Activated gamma-delta T cell treated with anti-CD3 and anti-CD28 coated beads, Interleukin-2, amount 50 U/mL, for 16 hours (primary cell): ENCODE measurements around the gene SDF2L1.

Experiments used
- DNase-seq: peaks from one replicate; pipeline ENCODE4 v3.0.0-alpha.2; 2020; ENCODE audit warnings: low read depth

The SDF2L1 gene

GRCh38 chr22:21622011-21622918 is 19.8 kb upstream of the SDF2L1 start:
- DNase-seq, result no peak

DNA sequence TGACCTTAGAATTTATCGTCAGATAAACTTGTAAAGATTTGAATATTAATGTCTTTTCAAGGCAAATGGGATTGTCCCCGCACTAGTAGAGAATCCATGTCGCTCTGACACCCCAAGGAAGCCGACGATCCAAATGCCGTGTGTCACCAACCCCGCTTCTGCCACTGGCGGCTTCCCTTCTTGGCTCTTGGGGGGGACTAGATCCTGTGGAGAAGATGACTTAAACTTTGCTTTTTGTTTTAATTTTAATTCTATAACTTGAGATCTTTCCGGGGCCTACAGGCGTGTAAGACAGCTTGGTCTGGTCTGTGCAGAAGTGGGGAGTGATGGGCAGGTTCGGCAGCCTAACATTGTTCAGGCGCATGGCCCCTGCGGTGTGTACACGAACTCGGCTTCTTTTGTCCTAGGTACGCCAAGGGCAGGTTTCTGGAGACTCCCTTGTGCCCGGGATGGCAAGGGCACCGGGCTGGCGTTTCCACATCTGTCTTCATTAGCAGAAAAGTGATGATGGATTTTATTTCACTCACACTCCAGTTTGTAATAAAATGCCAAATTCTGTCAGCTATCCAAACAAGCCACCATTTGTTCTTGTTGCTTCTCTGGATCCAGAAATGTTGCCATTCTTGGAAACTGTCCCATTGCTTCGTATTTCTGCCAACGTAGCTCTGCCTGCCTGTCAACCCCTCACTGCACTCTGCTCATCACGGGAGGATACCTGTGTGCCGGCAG is 19.0 kb upstream of the SDF2L1 start:
- no peak for DNase-seq

GRCh38 chr22:21623648-21623970 is 18.5 kb upstream of the SDF2L1 start:
- no peak for DNase-seq

DNA sequence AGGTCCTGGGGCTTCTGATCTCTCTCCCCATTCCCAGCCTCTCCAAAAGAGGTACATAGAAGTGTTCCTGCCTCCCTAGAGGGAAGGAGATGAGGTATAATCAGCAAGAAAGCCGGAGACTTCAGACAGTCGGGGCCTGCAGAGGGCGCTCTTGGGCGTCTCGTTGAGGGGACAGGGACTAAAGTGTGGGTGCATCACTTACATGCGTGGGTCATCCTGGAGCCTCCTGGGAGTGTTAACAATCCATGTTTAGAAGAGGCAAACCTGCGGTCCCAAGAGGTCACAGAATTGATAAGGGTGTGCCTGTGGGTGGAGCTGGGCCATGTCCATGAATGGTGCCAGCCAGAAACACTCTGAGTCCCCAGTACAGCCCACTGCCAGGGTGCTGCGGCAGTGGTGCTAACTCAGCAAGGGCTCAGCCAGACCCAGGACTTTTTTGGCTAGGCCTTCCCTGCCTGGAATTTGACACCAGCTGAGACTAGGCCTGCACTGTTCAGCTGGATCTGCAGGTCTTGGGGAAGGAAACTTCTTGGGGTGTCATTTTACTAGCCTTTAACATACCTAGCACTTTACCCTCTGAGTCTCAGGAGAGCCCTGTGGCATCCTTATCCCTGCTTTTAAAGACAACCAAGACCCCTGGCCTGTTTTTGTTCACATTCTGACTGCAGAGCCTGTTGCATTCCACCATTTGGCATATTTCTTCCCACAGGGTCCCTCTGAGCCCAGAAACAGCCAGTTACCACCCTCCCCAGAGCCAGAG is 17.8 kb upstream of the SDF2L1 start:
- DNase-seq, result no peak

DNA sequence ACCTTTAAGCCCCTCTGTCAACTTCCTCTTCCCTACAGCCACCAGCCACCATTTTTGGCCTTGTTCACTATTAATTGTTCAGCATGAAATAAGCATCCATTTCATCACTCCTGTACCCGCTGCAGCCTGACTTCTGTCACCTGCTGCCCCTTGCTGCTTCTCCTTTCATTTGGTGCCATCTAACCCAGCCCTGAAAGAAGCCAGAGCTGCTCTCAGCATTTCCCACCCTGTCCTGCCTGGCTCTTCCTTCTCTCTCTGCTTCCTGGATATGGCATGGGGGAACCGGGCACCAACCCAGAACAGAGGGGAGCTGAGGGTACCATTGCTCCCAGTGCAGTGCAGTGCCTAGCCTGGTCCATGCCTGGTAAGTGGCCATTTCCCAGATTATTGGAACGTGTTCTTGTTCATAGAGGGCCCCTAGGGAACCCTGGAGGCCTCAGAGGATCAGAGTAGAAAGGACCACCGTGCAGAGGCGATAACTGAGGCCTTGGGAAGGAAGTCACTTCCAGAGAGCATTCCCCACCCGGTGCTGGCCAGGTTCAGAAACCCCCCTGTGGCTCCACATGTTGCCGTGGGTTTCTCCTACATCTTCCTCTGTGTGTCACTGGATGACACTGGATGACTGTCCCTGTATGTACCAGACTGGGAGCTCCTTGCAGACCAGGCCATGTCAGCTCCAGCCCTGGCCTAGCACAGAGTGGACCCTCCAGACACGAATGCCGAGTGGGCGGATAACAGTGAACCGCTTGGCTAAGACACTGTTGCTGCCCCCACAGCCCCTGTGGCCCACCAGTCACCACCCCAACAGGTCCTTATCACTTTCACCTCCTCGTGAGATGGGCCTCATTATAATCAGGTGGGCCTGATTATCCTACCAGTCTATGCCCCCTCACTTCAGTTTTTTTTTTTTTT is 17.0 kb upstream of the SDF2L1 start:
- DNase-seq, result no peak

GRCh38 chr22:21626073-21626734 is 15.9 kb upstream of the SDF2L1 start:
- no peak for DNase-seq

DNA sequence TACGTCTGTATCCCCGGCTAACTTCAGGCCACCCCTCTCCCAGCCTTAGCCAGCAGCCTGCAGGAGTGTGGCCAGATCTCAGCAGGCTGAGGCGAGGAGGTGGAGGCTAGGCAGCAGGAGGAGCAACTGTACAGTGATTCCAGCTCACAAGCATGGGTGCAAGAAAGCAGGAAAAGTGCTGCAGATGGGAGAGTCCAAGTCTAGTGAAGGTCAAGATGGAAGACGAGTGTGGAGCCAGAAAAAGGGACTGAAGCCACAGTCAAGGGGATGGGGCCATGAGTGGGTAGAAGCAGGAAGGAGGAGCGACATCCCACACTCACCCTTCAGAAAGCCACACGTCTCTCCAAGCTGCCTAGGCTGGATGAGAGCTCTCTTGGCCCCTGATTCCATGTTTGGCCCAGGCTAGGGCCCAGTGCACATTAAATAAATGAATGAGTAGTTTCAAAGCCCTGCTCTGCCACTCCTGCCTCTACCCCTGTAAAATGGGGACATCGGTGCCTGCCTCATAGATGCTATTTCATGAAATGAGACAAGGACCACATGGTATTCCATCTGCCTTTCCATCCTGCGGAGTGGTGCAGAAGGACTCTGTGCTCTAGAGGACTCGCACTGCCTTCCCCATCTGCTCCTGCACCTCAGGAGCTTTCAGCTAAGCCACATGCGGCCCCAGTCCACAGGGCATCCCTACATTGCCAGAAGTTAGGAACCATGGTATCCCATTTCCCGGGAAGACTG is 15.2 kb upstream of the SDF2L1 start:
- DNase-seq, result no peak

DNA sequence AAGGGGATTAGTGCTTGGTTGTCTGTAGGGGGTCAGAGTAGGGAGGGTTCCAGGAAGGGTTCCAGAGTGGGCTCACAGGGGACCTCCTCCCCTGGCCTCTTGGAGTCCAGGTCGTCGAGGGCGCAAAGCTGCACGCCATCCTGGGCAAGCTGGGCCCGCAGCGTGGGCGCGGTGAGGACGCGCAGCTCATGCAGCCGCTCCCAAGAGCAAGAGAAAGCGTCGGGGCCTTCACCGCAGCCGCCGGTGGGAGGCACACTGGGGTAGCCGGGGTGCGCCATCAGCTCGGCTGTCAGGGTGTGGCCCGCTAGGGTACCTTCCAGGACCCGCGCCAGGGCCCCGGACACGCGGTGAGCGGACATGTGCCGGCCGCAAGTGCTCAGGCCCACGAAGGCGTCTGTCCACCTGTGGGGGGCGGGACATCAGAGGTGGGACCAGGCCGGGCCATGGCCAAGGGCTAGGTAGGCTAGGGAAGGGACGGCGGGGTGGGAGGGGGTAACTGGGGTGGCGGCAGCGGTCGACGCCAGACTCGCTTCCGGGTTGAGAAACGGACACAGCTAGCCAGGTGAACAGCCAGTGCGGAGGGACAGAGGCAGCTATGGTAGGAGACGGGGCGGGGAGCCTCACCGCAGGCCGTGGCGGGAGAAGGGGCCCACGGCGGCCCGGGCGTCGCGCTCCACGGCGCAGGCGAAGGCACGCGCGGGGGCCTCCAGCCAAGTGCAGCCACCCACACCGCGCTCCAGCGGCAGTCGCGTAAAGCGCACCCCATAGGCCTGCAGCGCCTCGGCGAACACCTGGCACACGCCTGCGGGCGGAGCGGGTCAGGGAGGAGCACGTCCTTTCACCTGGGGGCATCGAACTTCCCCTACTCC is 13.5 kb upstream of the SDF2L1 start:
- DNase-seq, result no peak

DNA sequence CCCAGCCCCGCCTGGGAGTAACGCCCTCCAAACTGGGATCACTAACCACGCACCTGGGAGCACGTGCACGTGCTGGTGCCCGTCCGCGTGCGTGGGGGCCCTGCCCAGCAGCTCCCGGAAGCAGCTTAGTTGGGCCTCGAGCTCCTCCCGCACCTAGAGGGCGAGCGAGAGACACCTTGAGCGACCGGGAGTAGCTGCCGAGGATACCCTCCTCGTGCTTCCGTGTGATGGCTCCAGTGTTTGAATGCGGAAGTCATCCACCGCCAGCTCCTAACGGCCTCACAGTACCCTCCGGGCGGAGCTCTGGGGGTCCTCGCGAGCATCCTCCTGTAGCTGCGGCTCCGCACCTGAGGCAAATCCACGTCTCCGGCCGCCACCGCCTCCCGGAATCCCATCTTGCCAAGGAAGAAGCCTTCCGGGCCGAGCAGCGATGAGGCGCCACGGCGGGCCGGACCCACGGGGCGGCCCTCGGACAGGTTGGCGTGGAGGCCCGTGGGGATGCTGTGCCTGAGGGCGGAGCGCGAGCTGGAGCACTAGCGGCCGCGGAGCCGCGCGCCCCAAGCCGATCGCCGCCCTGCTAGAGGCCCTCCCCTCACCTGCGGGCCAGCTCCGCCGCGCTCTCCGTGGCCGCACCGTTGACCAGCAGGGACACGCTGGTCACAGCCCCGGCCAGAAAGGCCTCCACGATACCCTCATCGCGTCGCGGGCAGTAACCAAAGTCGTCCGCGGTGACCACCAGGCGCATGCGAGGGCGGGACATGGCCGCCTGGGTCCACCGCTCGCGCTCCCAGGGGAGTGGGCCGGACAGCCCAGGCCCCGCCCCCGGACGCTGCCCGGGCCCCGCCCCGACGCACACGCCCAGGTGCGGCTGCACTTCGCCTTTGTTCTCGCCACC is 12.6 kb upstream of the SDF2L1 start, which contains the start of gene YDJC:
Gene YDJC (minus strand): TSS at position 768 of the 895 bp plus-strand sequence. CDS start 8 bp downstream, at position 760.
- DNase-seq, result peak; percentile 94

DNA sequence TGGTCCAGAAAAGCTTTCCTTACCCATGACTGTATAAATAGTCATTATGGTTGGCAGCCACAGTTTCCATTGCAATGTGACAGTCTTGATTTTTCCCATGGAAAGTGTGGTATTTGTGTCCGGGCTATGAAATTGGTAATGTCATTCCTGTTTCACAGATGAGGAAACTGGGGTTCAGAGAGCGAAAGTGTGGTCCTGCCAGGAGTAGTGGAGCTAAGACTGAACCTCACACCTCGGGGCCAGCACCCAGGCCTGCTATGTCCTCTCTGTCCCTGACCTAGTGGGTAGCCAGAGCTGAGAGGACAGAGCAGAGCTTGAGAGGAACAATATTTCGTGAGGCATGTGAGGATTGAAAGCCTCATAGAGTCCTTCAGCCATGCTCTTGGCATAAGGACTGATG is 11.1 kb upstream of the SDF2L1 start:
- no peak for DNase-seq

DNA sequence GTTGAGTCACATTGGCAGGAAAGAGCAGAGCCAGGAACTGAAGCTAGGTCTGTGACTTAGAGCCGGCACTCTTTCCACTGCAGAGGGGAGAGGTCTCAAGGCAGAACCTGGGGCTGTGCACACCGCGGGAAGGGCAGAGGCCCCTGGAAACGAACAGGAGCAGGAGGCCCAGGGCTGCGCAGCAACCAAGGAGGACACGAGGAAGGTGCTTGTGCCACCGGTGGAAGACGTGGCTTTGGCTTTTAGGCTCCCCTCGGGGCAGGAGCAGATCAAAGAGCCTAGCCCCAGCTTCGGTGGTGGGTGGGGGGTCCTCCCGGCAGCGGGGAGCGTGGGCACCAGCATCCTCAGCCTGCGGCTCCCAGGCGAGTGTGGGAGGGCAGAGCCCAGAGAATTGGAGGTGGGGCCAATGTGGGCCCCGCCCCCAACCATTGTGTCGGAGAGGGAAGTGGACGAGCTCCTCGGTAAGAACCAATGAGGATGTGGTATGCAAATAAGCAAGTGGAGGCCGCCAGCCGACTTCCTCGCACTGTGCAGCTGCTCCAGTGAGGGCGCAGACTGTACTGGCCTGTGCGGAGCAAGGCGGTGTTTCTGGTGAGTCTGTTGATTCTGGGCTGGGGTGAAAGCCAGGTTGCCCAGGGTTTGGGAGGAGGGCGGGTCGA is 9.7 kb upstream of the SDF2L1 start, which contains the start of gene CCDC116:
Gene CCDC116 (plus strand): TSS at position 524 of the 659 bp plus-strand sequence. CDS start 422 bp downstream, outside the sequence.
- DNase-seq, result peak; percentile 35

- DNase-seq, result no peak
Observed at GRCh38 chr22:21632931-21633330, 9.2 kb upstream of the SDF2L1 start.

DNA sequence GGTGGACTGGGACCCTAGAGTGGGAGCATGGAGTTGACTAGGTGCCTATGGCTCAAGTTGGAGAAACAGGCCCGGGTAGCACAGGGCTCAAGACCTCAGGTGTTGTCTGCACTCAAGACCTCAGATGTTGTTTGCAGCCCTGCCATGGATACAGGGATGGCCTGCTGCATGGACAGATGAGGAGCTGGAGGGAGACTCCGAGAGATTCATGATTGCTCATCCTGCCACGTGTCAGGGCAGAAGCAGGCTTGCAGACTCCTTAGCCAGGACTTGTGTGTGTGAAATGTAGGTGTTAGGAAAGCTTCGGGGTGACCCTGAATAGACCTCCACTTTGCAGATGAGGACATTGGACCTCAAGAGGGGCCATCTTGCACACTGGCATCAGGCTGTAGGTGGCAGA is 8.6 kb upstream of the SDF2L1 start:
- DNase-seq, result no peak

- DNase-seq, result no peak
Observed at GRCh38 chr22:21634081-21634480, 8.0 kb upstream of the SDF2L1 start.

GRCh38 chr22:21634844-21635243 is 7.3 kb upstream of the SDF2L1 start:
- DNase-seq, result no peak

DNA sequence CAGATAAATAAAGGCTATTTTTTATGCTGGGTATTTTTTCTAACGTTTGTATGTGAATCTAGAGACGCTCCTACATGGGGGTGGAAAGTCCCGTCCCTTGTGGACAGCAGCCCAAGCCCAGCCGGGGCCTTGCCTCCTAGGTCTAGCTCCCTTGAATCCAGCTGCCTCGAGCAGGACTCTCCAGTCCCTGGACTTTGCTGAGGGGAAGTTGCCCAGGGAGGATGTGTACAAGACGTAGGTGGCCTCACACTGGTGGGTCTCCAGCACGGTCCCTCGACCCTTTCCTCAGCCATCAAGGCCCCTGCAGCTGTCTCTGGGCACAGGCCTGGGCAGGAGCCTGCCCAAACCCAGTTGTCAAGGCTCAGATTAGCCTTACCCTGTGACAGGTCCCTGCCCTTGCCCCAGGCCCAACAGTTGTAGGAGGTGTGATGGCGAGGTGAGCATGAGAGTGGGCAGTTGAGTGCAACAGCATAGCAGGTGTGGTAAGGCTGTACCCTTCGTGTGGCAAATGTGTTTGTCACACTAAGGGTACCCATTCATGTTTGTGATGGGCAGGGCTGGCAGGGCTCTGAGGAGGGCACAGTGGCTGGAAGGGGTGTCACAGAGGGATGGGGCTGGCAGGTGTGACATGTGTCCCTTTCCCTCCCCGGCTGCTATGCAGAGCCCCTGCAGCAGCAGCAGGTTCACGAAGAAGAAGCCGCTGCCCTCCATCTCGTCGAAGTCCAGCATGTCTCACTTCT is 6.2 kb upstream of the SDF2L1 start:
- no peak for DNase-seq
